Endothelial cell of umbilical vein (primary cell): ENCODE measurements around the gene SALL2. TPM values are rescaled to one million over a fixed set of nuclear protein-coding genes. Genes with fewer than 3 reads are reported as not detected.

Experiments
- BruUV-seq: library from RNA; stranded (reverse); fragments of 400-500 nt; replicated peaks from 2 replicates; lab custom pipeline; 2021; lab: Mats Ljungman, UMichigan
- CTCF ChIA-PET: fragments of 300-600, 350-600 bp; sonication (Branson Sonifier 250); formaldehyde crosslinking; loops from one replicate; lab custom pipeline; 2021; ENCODE audit warnings: antibody characterized with exemption, inconsistent platforms; lab: Charles Lee
- POLR2A ChIA-PET: fragments of 300-600, 350-600 bp; sonication (Branson Sonifier 250); formaldehyde crosslinking; loops from one replicate; lab custom pipeline; 2021; ENCODE audit warnings: antibody characterized with exemption, inconsistent platforms; lab: Charles Lee
- DNase-seq: peaks from one replicate; pipeline ENCODE4 v3.0.0-alpha.2; 2011; ENCODE audit warnings: low read depth, low spot score
- FAIRE-seq: peaks from 2 replicates; lab custom pipeline; 2011; peaks lifted over from hg19 to GRCh38; lab: Jason Lieb, UNC
- H2AFZ ChIP-seq: 2 replicates; pipeline ENCODE4 v1.6.0; 2012; ENCODE audit warnings: low read depth, low read length, control low read depth, inconsistent platforms
- H3K27ac ChIP-seq: 2 replicates; pipeline ENCODE4 v1.5.1; 2011; ENCODE audit warnings: low read depth, mild to moderate bottlenecking, control low read depth, low read length, moderate library complexity; ENCODE audit not compliant: insufficient read depth
- H3K27me3 ChIP-seq, 2 experiments: 2 replicates each; pipeline versions ENCODE4 v1.6.0 to v1.6.1; 2011; ENCODE audit warnings: low read length in 2 of 2, mixed read lengths in 1 of 2; ENCODE audit not compliant: control insufficient read depth in 2 of 2, insufficient read depth in 2 of 2
- H3K36me3 ChIP-seq, 2 experiments: 2 replicates in 1 of 2; 3 replicates in 1 of 2; pipeline ENCODE4 v1.5.1; 2011; ENCODE audit warnings: low read length in 2 of 2, mild to moderate bottlenecking in 1 of 2, moderate library complexity in 1 of 2; ENCODE audit not compliant: control insufficient read depth in 2 of 2, insufficient read depth in 2 of 2; ENCODE audit errors: extremely low read depth in 1 of 2
- H3K4me1 ChIP-seq: 3 replicates; pipeline ENCODE4 v1.5.1; 2011; ENCODE audit warnings: mild to moderate bottlenecking, low read length; ENCODE audit not compliant: control insufficient read depth, insufficient read depth; ENCODE audit errors: extremely low read depth
- H3K4me2 ChIP-seq: 2 replicates; pipeline ENCODE4 v1.6.1; 2011; ENCODE audit warnings: low read length, control low read depth, mixed read lengths; ENCODE audit not compliant: insufficient read depth
- H3K4me3 ChIP-seq, 3 experiments: fragments of 200-600 bp in 1 of 3; sonication (generic), shearing (Covaris generic) in 1 of 3; replicated peaks in 1 of 3; 2 replicates each; pipeline ENCODE4 v1.5.1; 2011 to 2016; ENCODE audit warnings: control low read depth in 3 of 3, low read length in 3 of 3, mild to moderate bottlenecking in 2 of 3, inconsistent platforms in 1 of 3, low read depth in 1 of 3, moderate library complexity in 1 of 3; ENCODE audit not compliant: insufficient read depth in 1 of 3
- H3K79me2 ChIP-seq: 2 replicates; pipeline ENCODE4 v1.6.0; 2012; ENCODE audit warnings: low read length, inconsistent platforms; ENCODE audit not compliant: control insufficient read depth, insufficient read depth
- H3K9ac ChIP-seq: replicated peaks from 2 replicates; pipeline ENCODE3; 2011; ENCODE audit warnings: low read length, control low read depth; ENCODE audit not compliant: insufficient read depth; ENCODE audit errors: extremely low read depth
- H3K9me1 ChIP-seq: replicated peaks from 3 replicates; pipeline ENCODE4 v1.6.0; 2011; ENCODE audit warnings: mild to moderate bottlenecking, low read length; ENCODE audit not compliant: control insufficient read depth, insufficient read depth; ENCODE audit errors: extremely low read depth
- H3K9me3 ChIP-seq: replicated peaks from 2 replicates; pipeline ENCODE4 v1.5.1; 2012; ENCODE audit warnings: low read length, inconsistent platforms; ENCODE audit not compliant: control insufficient read depth, insufficient read depth
- H4K20me1 ChIP-seq: replicated peaks from 2 replicates; pipeline ENCODE3; 2011; ENCODE audit warnings: mild to moderate bottlenecking, low read length; ENCODE audit not compliant: control insufficient read depth, insufficient read depth; ENCODE audit errors: extremely low read depth
- CTCF ChIP-seq, 2 donors: IDR thresholded peaks; 1 replicate in 1 of 2; 2 replicates in 1 of 2; pipeline ENCODE4 v1.5.1; 2011; ENCODE audit warnings: low read length in 2 of 2, mild to moderate bottlenecking in 2 of 2, moderate library complexity in 2 of 2, control low read depth in 1 of 2, inconsistent platforms in 1 of 2, low read depth in 1 of 2; ENCODE audit not compliant: insufficient read depth in 1 of 2; ENCODE audit errors: extremely low read depth in 1 of 2
- EZH2 ChIP-seq: IDR thresholded peaks from 2 replicates; pipeline ENCODE4 v1.6.1; 2012; ENCODE audit warnings: borderline replicate concordance, low read depth, mild to moderate bottlenecking, moderate library complexity, low read length, inconsistent platforms; ENCODE audit not compliant: severe bottlenecking
- FOS ChIP-seq: IDR thresholded peaks from 2 replicates; pipeline ENCODE4 v1.6.1; 2011; ENCODE audit warnings: mild to moderate bottlenecking, low read length, moderate library complexity, borderline replicate concordance; ENCODE audit not compliant: insufficient read depth
- GATA2 ChIP-seq: IDR thresholded peaks from 2 replicates; pipeline ENCODE4 v1.7.0; 2011; ENCODE audit warnings: low read depth, mild to moderate bottlenecking, moderate library complexity, mixed read lengths, low read length; ENCODE audit not compliant: insufficient read length, insufficient read depth
- JUN ChIP-seq: IDR thresholded peaks from 2 replicates; pipeline ENCODE4 v1.6.1; 2011; ENCODE audit warnings: borderline replicate concordance, low read depth; ENCODE audit not compliant: insufficient read length, insufficient read depth
- MAX ChIP-seq: IDR thresholded peaks from 2 replicates; pipeline ENCODE4 v1.6.1; 2011; ENCODE audit not compliant: insufficient read depth, insufficient read length
- MYC ChIP-seq: IDR thresholded peaks from one replicate; pipeline ENCODE4 v1.6.1; 2011; ENCODE audit warnings: mild to moderate bottlenecking, low read depth, low read length
- POLR2A ChIP-seq: IDR thresholded peaks from 2 replicates; pipeline ENCODE4 v1.6.1; 2012; ENCODE audit warnings: low read depth, mild to moderate bottlenecking, control low read depth, low read length
- POLR2AphosphoS5 ChIP-seq: IDR thresholded peaks from 2 replicates; pipeline ENCODE4 v1.6.1; 2012; ENCODE audit warnings: low read depth, mild to moderate bottlenecking, control low read depth, low read length, moderate library complexity; ENCODE audit not compliant: insufficient read depth
- dilution Hi-C: fragments of 300-500 bp; cut with MboI; formaldehyde crosslinking; loops from one replicate; pipeline ENCODE4 v1.15.0; 2019; ENCODE audit warnings: low sequenced_read_pairs; ENCODE audit not compliant: extremely low pct_ligation_motif_present
- intact Hi-C: fragments of 100-400 bp; cut with micrococcal nuclease; formaldehyde crosslinking; loops from one replicate; pipeline ENCODE4 v1.10.0; 2022
- polyA plus RNA-seq, 4 experiments: library from polyadenylated mRNA; depleted of rRNA in 3 of 4; stranded (reverse) in 3 of 4; unstranded in 1 of 4; fragments of >200 nt; gene quantifications; 2 replicates each; pipeline versions ENCODE4 v1.2.1 to v1.2.3, GENCODE V29; 2011 to 2012; ENCODE audit warnings: missing spikeins in 1 of 4
- total RNA-seq: library from RNA; stranded (reverse); gene quantifications from 2 replicates; pipeline ENCODE4 v1.2.3, GENCODE V29; 2021

The SALL2 gene
- total and polyA plus RNA-seq, 2 donors (not counting 3 experiments of a cell fraction or from before 2014, with no cell fraction given) = 2.8 to 4.6 TPM

GRCh38 chr14:21527318-21527679 is 1.2 kb upstream of the SALL2 start:
- ChIA-PET POLR2A (interaction anchor here (1.9 kb wide), 1 partner anchor 16 kb away, joined by 19 read pairs; the partner anchor contains the start of gene METTL3), CTCF (interaction anchor here (2.4 to 3.1 kb wide), 2 partner anchors 11 to 28 kb away, joined by 10 to 28 read pairs; no protein-coding TSS in a partner anchor)
- dilution Hi-C loops (no loop called here), intact Hi-C loops (no loop called here)
- Histone ChIP-seq H3K9ac (no peak overlapping the region), H3K36me3 (no peaks in the 10 kb centered on the region), H3K4me3 (no peak overlapping the region), H3K9me3 (no peaks in the 10 kb centered on the region), H3K4me1 (peaks cover 3% of the 10 kb centered on the region), H3K4me2 (no peak overlapping the region), H3K27me3 (peaks cover 18 to 20% of the 10 kb centered on the region in 2 experiments), H4K20me1 (no peaks in the 10 kb centered on the region), H2AFZ (no peak overlapping the region), H3K9me1 (no peaks in the 10 kb centered on the region), H3K79me2 (no peaks in the 10 kb centered on the region), H3K27ac (no peak overlapping the region)
- FAIRE-seq = no peak
- TF ChIP-seq POLR2A (no peak), FOS (no peak), MYC (no peak), POLR2AphosphoS5 (no peak), EZH2 (no peak), GATA2 (no peak), JUN (no peak), CTCF (IDR thresholded peaks at IDR 0.05; ENCODE audit: extremely low read depth in 1 of 2, insufficient read depth in 1 of 2, low read depth in 1 of 2, low read length in 2 of 2) (no peak), MAX (no peak)
- DNase-seq = no peak
- no TSS peak for BruUV-seq
